ENCODE data around the gene PPP4C.

PPP4C gene

GRCh38 chr16:30068750-30069610 is 6.8 kb upstream of the PPP4C start:
- H3K4me3 ChIP-seq (ENCODE audit: low read depth in 1 of 2, low read length in 2 of 2): peak overlapping the region in 1 of 2 donors; percentile 28
- no peaks in the 10 kb centered on the region for H3K9me3 ChIP-seq (ENCODE audit: low read length)
- peak overlapping the region; percentile 56 for H3K27ac ChIP-seq (ENCODE audit: low read depth, low read length)
- peaks cover 54% of the 10 kb centered on the region for H3K36me3 ChIP-seq (ENCODE audit: insufficient read depth, low read length)
- peaks cover 43% of the 10 kb centered on the region for H3K4me1 ChIP-seq (ENCODE audit: insufficient read depth, low read length)
- peak overlapping the region; percentile 42 for H3K9ac ChIP-seq (ENCODE audit: low read length)
- no peaks in the 10 kb centered on the region for H3K27me3 ChIP-seq (ENCODE audit: control insufficient read depth in 1 of 2, insufficient read depth in 2 of 2, low read length in 2 of 2)

GRCh38 chr16:30069611-30070462 is 6.0 kb upstream of the PPP4C start:
- Histone ChIP-seq H3K27ac (ENCODE audit: low read depth, low read length) (peak overlapping the region; percentile 74), H3K4me3 (ENCODE audit: low read depth in 1 of 2, low read length in 2 of 2) (peak overlapping the region; percentile 7 to 28), H3K9me3 (ENCODE audit: low read length) (no peaks in the 10 kb centered on the region), H3K4me1 (ENCODE audit: insufficient read depth, low read length) (peaks cover 43% of the 10 kb centered on the region), H3K27me3 (ENCODE audit: control insufficient read depth in 1 of 2, insufficient read depth in 2 of 2, low read length in 2 of 2) (no peaks in the 10 kb centered on the region), H3K9ac (ENCODE audit: low read length) (peak overlapping the region; percentile 14), H3K36me3 (ENCODE audit: insufficient read depth, low read length) (peaks cover 54% of the 10 kb centered on the region)

- no peaks in the 10 kb centered on the region for H3K9me3 ChIP-seq (ENCODE audit: low read length)
- H3K27ac ChIP-seq (ENCODE audit: low read depth, low read length): peak overlapping the region; percentile 74
- no peaks in the 10 kb centered on the region for H3K27me3 ChIP-seq (ENCODE audit: control insufficient read depth in 1 of 2, insufficient read depth in 2 of 2, low read length in 2 of 2)
- H3K4me1 ChIP-seq (ENCODE audit: insufficient read depth, low read length): peaks cover 46% of the 10 kb centered on the region
- peaks cover 54% of the 10 kb centered on the region for H3K36me3 ChIP-seq (ENCODE audit: insufficient read depth, low read length)
- H3K9ac ChIP-seq (ENCODE audit: low read length): no peak overlapping the region
- H3K4me3 ChIP-seq (ENCODE audit: low read depth in 1 of 2, low read length in 2 of 2): no peak overlapping the region
Measured at GRCh38 chr16:30070490-30070889, 5.3 kb upstream of the PPP4C start.

GRCh38 chr16:30076276-30076791 is 540 bp downstream of the PPP4C start:
- H3K4me1 ChIP-seq (ENCODE audit: insufficient read depth, low read length): peaks cover 23% of the 10 kb centered on the region
- peak overlapping the region; percentile 83 for H3K27ac ChIP-seq (ENCODE audit: low read depth, low read length)
- no peaks in the 10 kb centered on the region for H3K27me3 ChIP-seq (ENCODE audit: control insufficient read depth in 1 of 2, insufficient read depth in 2 of 2, low read length in 2 of 2)
- H3K9me3 ChIP-seq (ENCODE audit: low read length): no peaks in the 10 kb centered on the region
- H3K9ac ChIP-seq (ENCODE audit: low read length): peak overlapping the region; percentile 78
- peak overlapping the region; percentile 88 to 91 for H3K4me3 ChIP-seq (ENCODE audit: low read depth in 1 of 2, low read length in 2 of 2)
- H3K36me3 ChIP-seq (ENCODE audit: insufficient read depth, low read length): peaks cover 38% of the 10 kb centered on the region

GRCh38 chr16:30077656-30078055 is 1.9 kb downstream of the PPP4C start:
- peaks cover 19% of the 10 kb centered on the region for H3K4me1 ChIP-seq (ENCODE audit: insufficient read depth, low read length)
- H3K9ac ChIP-seq (ENCODE audit: low read length): peak overlapping the region; percentile 78
- H3K9me3 ChIP-seq (ENCODE audit: low read length): no peaks in the 10 kb centered on the region
- no peaks in the 10 kb centered on the region for H3K27me3 ChIP-seq (ENCODE audit: control insufficient read depth in 1 of 2, insufficient read depth in 2 of 2, low read length in 2 of 2)
- peaks cover 35% of the 10 kb centered on the region for H3K36me3 ChIP-seq (ENCODE audit: insufficient read depth, low read length)
- no peak overlapping the region for H3K4me3 ChIP-seq (ENCODE audit: low read depth in 1 of 2, low read length in 2 of 2)
- no peak overlapping the region for H3K27ac ChIP-seq (ENCODE audit: low read depth, low read length)

GRCh38 chr16:30078744-30079143 is 3.0 kb downstream of the PPP4C start:
- peaks cover 19% of the 10 kb centered on the region for H3K4me1 ChIP-seq (ENCODE audit: insufficient read depth, low read length)
- H3K27me3 ChIP-seq (ENCODE audit: control insufficient read depth in 1 of 2, insufficient read depth in 2 of 2, low read length in 2 of 2): no peaks in the 10 kb centered on the region
- H3K9me3 ChIP-seq (ENCODE audit: low read length): no peaks in the 10 kb centered on the region
- no peak overlapping the region for H3K27ac ChIP-seq (ENCODE audit: low read depth, low read length)
- H3K36me3 ChIP-seq (ENCODE audit: insufficient read depth, low read length): peaks cover 46% of the 10 kb centered on the region
- H3K4me3 ChIP-seq (ENCODE audit: low read depth in 1 of 2, low read length in 2 of 2): no peak overlapping the region
- no peak overlapping the region for H3K9ac ChIP-seq (ENCODE audit: low read length)

GRCh38 chr16:30079480-30079879 is 3.7 kb downstream of the PPP4C start:
- Histone ChIP-seq H3K9ac (ENCODE audit: low read length) (no peak overlapping the region), H3K36me3 (ENCODE audit: insufficient read depth, low read length) (peaks cover 54% of the 10 kb centered on the region), H3K27me3 (ENCODE audit: control insufficient read depth in 1 of 2, insufficient read depth in 2 of 2, low read length in 2 of 2) (no peaks in the 10 kb centered on the region), H3K4me1 (ENCODE audit: insufficient read depth, low read length) (peaks cover 19% of the 10 kb centered on the region), H3K9me3 (ENCODE audit: low read length) (no peaks in the 10 kb centered on the region), H3K27ac (ENCODE audit: low read depth, low read length) (no peak overlapping the region), H3K4me3 (ENCODE audit: low read depth in 1 of 2, low read length in 2 of 2) (no peak overlapping the region)

GRCh38 chr16:30082545-30083090 is 6.8 kb downstream of the PPP4C start:
- Histone ChIP-seq H3K36me3 (ENCODE audit: insufficient read depth, low read length) (peaks cover 59% of the 10 kb centered on the region), H3K4me1 (ENCODE audit: insufficient read depth, low read length) (peaks cover 3% of the 10 kb centered on the region), H3K9ac (ENCODE audit: low read length) (no peak overlapping the region), H3K9me3 (ENCODE audit: low read length) (no peaks in the 10 kb centered on the region), H3K27me3 (ENCODE audit: control insufficient read depth in 1 of 2, insufficient read depth in 2 of 2, low read length in 2 of 2) (no peaks in the 10 kb centered on the region), H3K27ac (ENCODE audit: low read depth, low read length) (no peak overlapping the region), H3K4me3 (ENCODE audit: low read depth in 1 of 2, low read length in 2 of 2) (no peak overlapping the region)

- Histone ChIP-seq H3K36me3 (ENCODE audit: insufficient read depth, low read length) (peaks cover 51% of the 10 kb centered on the region), H3K4me1 (ENCODE audit: insufficient read depth, low read length) (no peaks in the 10 kb centered on the region), H3K9me3 (ENCODE audit: low read length) (no peaks in the 10 kb centered on the region), H3K27me3 (ENCODE audit: control insufficient read depth in 1 of 2, insufficient read depth in 2 of 2, low read length in 2 of 2) (no peaks in the 10 kb centered on the region), H3K9ac (ENCODE audit: low read length) (no peak overlapping the region), H3K27ac (ENCODE audit: low read depth, low read length) (no peak overlapping the region), H3K4me3 (ENCODE audit: low read depth in 1 of 2, low read length in 2 of 2) (no peak overlapping the region)
Measured at GRCh38 chr16:30083216-30084055, 7.6 kb downstream of the PPP4C start.

- Histone ChIP-seq H3K27ac (ENCODE audit: low read depth, low read length) (peak overlapping the region; percentile 22), H3K27me3 (ENCODE audit: control insufficient read depth in 1 of 2, insufficient read depth in 2 of 2, low read length in 2 of 2) (no peaks in the 10 kb centered on the region), H3K9ac (ENCODE audit: low read length) (no peak overlapping the region), H3K4me3 (ENCODE audit: low read depth in 1 of 2, low read length in 2 of 2) (no peak overlapping the region), H3K4me1 (ENCODE audit: insufficient read depth, low read length) (no peaks in the 10 kb centered on the region), H3K9me3 (ENCODE audit: low read length) (no peaks in the 10 kb centered on the region), H3K36me3 (ENCODE audit: insufficient read depth, low read length) (peaks cover 47% of the 10 kb centered on the region)
Measured at GRCh38 chr16:30084096-30084815, 8.5 kb downstream of the PPP4C start.
